Aorta (tissue), 5 donors: ENCODE data around the gene KIAA1671. TPM values are rescaled to one million over a fixed set of nuclear protein-coding genes. Genes with fewer than 3 reads are reported as not detected.

Source experiments
- ATAC-seq: fragments of 200-7000 bp; cut with Tn5 transposase; one replicate; pipeline ENCODE4 v1.9.1; 2022; ENCODE audit warnings: moderate library complexity; ENCODE audit not compliant: low FRiP score
- DNase-seq, 2 donors: peaks; one replicate each; pipeline ENCODE4 v3.0.0-alpha.2; 2020
- H3K27ac ChIP-seq, 2 donors: one replicate each; pipeline ENCODE4 v1.5.1; 2013; ENCODE audit warnings: low read length in 2 of 2, mild to moderate bottlenecking in 2 of 2, moderate library complexity in 2 of 2, control low read depth in 1 of 2, inconsistent platforms in 1 of 2, low read depth in 1 of 2
- H3K27me3 ChIP-seq, 2 donors: one replicate each; pipeline ENCODE4 v1.6.1; 2013; ENCODE audit warnings: control low read depth in 1 of 2, low read length in 1 of 2, mild to moderate bottlenecking in 1 of 2, moderate library complexity in 1 of 2; ENCODE audit not compliant: insufficient read depth in 2 of 2, control insufficient read depth in 1 of 2
- H3K36me3 ChIP-seq, 2 donors: one replicate each; pipeline ENCODE4 v1.6.1; 2013; ENCODE audit warnings: control low read depth in 1 of 2, low read length in 1 of 2, mild to moderate bottlenecking in 1 of 2; ENCODE audit not compliant: insufficient read depth in 2 of 2, control insufficient read depth in 1 of 2
- H3K4me1 ChIP-seq, 2 donors: one replicate each; pipeline ENCODE4 v1.6.1; 2013; ENCODE audit warnings: low read length in 2 of 2, control low read depth in 1 of 2, mild to moderate bottlenecking in 1 of 2, moderate library complexity in 1 of 2; ENCODE audit not compliant: insufficient read depth in 2 of 2, control insufficient read depth in 1 of 2
- H3K4me3 ChIP-seq, 2 donors: one replicate each; pipeline ENCODE4 v1.5.1; 2013; ENCODE audit warnings: low read length in 2 of 2, control low read depth in 1 of 2, mild to moderate bottlenecking in 1 of 2
- H3K9me3 ChIP-seq: one replicate; pipeline ENCODE4 v1.6.1; 2013; ENCODE audit warnings: mild to moderate bottlenecking, low read length; ENCODE audit not compliant: control insufficient read depth
- WGBS, 2 donors: extraction: QIAGEN DNeasy Blood & Tissue Kit; methylation state at CpG; one replicate each; pipeline ENCODE4 v1.1.7; 2013; 5-methylcytosine and 5-hydroxymethylcytosine counted together
- intact Hi-C, 2 donors: fragments of 100-400 bp; cut with DNase I; formaldehyde crosslinking; loops; one replicate each; pipeline versions ENCODE4 v1.14.2 to v1.15.0; 2022
- polyA plus RNA-seq, 2 donors: library from polyadenylated mRNA; stranded (reverse); fragments of 200-250 nt; gene quantifications; one replicate each; pipeline ENCODE4 v1.2.3, GENCODE V29; 2013
- total RNA-seq, 2 donors: library from RNA; stranded (reverse); fragmentation: NEBNext Ultra II Directional; extraction: Animal tissue kit (Norgen Biotek cat#: 25700); gene quantifications; one replicate each; pipeline ENCODE4 v1.2.1, GENCODE V29; 2021
- donor health status: healthy with polysubstance abuse.
- donor health status: Bipolar disorder and iron deficiency.
- donor health status: DM: no; HTN: no; CAD: no.
- donor health status: DM: no; HTN: no; CAD: no.
- donor health status: DM: yes; HTN: yes; CAD: no.

The KIAA1671 gene
- total and polyA plus RNA-seq, 4 donors = 11.5 to 93.3 (median 36.2) TPM

GRCh38 chr22:25148149-25148691 lies 195.7 kb downstream of the KIAA1671 start:
- Histone ChIP-seq H3K4me3 (no peak overlapping the region), H3K9me3 (no peaks in the 10 kb centered on the region), H3K36me3 (no peaks in the 10 kb centered on the region), H3K4me1 (no peaks in the 10 kb centered on the region), H3K27me3 (no peaks in the 10 kb centered on the region), H3K27ac (peak overlapping the region in 1 of 2 donors; percentile 64)
- WGBS, 2 donors = 16 to 21% methylated on average over 4 of the region's 4 CpGs
- ATAC-seq (peak; percentile 71), DNase-seq (peak in 1 of 2 donors; percentile 57)
- intact Hi-C loops = no loop called here

DNA sequence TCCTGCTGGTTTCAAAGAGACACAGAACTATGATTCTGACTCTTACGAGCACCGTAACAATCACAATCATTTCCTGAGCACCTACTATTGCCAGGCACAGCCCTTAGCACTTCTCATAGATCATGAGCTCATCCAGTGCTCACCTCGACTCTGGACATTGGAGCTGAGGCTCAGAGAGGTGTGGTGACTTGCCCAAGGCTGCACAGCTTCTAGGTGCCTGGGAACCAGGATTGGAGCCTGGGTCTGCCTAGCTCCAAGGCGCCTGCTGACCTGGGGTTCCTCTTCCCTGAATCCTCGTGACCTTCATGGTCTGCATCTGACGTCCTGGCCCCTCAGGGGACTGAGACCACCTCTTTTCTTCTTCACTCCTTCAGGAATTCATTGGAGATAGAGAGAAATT lies 196.5 kb downstream of the KIAA1671 start:
- Histone ChIP-seq H3K27ac (no peak overlapping the region), H3K36me3 (no peaks in the 10 kb centered on the region), H3K4me1 (no peaks in the 10 kb centered on the region), H3K27me3 (no peaks in the 10 kb centered on the region), H3K4me3 (no peak overlapping the region), H3K9me3 (no peaks in the 10 kb centered on the region)
- ATAC-seq (no peak), DNase-seq (no peak)
- 78 to 83% methylated on average over 6 of the region's 6 CpGs for WGBS, 2 donors
- intact Hi-C loops = no loop called here

DNA sequence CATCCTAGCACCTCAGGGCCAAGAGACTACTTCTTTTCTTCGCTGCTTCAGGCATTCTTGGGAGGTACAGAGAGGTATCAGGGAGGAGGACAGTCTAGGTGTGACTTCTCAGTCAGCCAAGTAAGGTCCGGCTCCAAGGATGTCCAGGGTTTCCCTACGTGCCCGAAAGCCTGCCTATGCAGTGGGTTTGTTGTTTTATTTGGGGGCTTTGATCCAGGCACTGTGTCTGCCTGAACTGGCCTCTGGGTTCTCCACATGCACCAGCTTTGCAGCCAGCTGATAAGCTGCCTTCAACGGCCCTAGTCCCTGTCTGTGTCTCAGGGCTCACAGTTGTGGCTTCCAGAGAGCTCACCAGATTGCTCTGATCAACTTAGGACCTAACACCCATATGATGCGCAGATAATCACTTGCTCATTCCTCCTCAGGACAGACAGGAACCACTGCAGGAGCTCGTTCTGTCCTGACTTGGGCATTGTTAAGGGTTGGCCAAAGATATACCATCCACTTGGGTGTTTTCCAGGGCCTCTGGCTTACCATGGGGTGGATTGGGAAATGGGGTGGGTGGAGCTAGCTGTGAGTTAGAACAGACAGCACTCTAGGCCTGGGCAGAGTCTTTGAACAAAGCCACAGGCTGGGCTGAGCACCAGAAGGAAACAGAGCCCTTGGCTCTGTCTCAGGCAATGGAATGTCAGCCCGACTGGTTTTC lies 201.6 kb downstream of the KIAA1671 start:
- DNase-seq (peak in 1 of 2 donors; percentile 84), ATAC-seq (peak; percentile 83)
- intact Hi-C loops = no loop called here
- no peaks in the 10 kb centered on the region for H3K9me3 ChIP-seq
- WGBS, 2 donors = 32 to 33% methylated on average over 8 of the region's 8 CpGs
- peaks cover 2 to 9% of the 10 kb centered on the region in 2 donors for H3K4me1 ChIP-seq
- H3K4me3 ChIP-seq = no peak overlapping the region
- H3K27ac ChIP-seq = peak overlapping the region in 1 of 2 donors; percentile 12
- H3K36me3 ChIP-seq = no peaks in the 10 kb centered on the region
- no peaks in the 10 kb centered on the region for H3K27me3 ChIP-seq

- H3K4me3 ChIP-seq = no peak overlapping the region
- ATAC-seq = peak; percentile 37
- DNase-seq = no peak
- intact Hi-C loops = no loop called here
- WGBS, 2 donors = 15 to 18% methylated on average over 2 of the region's 2 CpGs
- peaks cover 2 to 9% of the 10 kb centered on the region in 2 donors for H3K4me1 ChIP-seq
- H3K9me3 ChIP-seq = no peaks in the 10 kb centered on the region
- no peaks in the 10 kb centered on the region for H3K27me3 ChIP-seq
- H3K27ac ChIP-seq = peak overlapping the region in 1 of 2 donors; percentile 38
- H3K36me3 ChIP-seq = no peaks in the 10 kb centered on the region
These were observed 202.1 kb downstream of the KIAA1671 start for GRCh38 chr22:25154667-25154999.

DNA sequence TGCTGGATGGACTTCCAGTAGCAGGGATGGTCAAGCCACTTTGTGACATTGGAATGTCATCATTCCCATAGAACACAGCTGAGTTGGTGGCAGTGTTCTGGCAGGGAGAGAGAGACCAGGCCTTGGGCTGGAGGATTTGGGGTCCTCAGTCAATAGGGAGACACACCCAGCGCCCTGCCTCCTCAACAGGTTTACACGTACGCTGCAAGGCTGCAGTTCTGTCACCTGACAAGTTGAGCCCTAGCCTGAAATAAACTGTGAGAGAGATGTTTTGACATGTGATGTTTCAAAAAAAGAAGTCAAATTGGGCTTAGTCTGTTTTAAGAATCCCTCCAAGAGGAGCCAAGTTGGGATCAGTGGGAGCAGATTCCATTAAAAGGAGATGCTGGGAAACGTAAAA lies 204.2 kb downstream of the KIAA1671 start:
- no peak overlapping the region for H3K27ac ChIP-seq
- intact Hi-C loops = no loop called here
- no peaks in the 10 kb centered on the region for H3K36me3 ChIP-seq
- H3K4me1 ChIP-seq = peaks cover 2 to 9% of the 10 kb centered on the region in 2 donors
- WGBS, 2 donors = 52 to 53% methylated on average over 4 of the region's 4 CpGs
- H3K4me3 ChIP-seq = no peak overlapping the region
- ATAC-seq (no peak), DNase-seq (no peak)
- H3K9me3 ChIP-seq = no peaks in the 10 kb centered on the region
- H3K27me3 ChIP-seq = no peaks in the 10 kb centered on the region

DNA sequence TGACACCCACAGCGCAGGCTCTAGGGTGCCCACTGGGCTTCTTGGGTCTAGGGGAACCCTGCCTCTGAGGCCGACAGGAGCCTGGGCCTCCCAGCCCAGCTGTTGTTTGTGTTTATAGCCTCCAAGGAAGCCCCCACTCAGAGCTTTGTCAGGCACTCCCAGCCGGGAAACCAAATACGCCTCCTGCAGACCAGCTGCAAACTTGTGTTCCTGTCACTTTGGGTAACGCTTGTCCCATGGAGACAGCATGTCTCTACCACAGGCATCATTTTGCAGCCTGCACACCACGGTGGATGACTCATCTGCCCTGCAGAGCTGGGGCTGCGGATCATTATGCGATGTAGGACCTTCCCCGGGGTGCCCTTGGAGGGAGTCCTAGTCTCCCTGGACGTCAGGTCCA lies 206.5 kb downstream of the KIAA1671 start:
- intact Hi-C loops = no loop called here
- Histone ChIP-seq H3K4me3 (no peak overlapping the region), H3K36me3 (no peaks in the 10 kb centered on the region), H3K27ac (no peak overlapping the region), H3K27me3 (no peaks in the 10 kb centered on the region), H3K9me3 (no peaks in the 10 kb centered on the region), H3K4me1 (peaks cover 2 to 9% of the 10 kb centered on the region in 2 donors)
- no peak for ATAC-seq
- WGBS, 2 donors = 59 to 66% methylated on average over 10 of the region's 10 CpGs
- DNase-seq = no peak

DNA sequence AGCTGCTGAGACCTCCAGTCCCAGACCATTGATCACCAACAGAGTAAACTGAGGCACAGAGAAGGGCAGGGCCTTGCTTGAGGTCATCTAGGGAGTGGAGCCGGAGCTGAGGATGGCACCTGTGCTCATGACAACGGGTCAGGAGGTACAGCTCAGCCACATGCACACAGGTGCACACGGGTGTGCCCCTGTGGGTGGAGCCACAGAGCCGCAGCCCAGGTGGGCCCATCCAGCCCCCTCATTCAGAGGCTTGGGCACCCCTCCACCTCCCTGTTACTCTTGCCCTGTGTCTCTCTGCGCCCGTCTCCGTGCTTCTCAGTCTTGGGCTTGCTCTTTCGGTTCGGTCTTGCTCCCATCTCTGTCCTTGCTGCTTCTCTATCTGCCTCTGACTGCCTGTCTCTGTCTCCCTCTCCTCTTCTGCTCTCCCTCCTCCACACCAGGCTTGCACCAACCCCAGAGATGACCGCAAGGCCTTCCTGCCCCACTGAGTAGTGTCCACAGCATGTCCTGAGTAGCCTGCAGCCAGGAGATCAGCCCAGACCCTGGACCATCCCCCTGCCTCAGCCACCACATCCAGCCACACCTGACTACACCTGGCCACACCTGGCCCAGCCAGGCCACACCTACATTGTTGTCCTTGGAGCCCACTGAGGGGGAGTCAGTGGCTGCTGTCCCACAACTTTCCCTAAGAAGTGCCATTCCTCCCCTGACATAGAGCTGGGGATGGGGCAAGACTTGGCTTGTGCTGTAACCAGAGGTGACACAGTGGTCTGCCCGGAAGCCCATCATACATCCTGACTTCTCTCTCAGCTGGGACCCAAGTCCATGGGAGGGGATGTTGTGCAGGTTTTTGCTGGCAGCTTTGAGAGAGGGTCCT lies 207.8 kb downstream of the KIAA1671 start:
- H3K4me1 ChIP-seq = no peaks in the 10 kb centered on the region
- DNase-seq (no peak), ATAC-seq (no peak)
- H3K36me3 ChIP-seq = no peaks in the 10 kb centered on the region
- H3K27me3 ChIP-seq = no peaks in the 10 kb centered on the region
- no peaks in the 10 kb centered on the region for H3K9me3 ChIP-seq
- 91% methylated on average over 11 of the region's 11 CpGs for WGBS, 2 donors
- no peak overlapping the region for H3K27ac ChIP-seq
- intact Hi-C loops = no loop called here
- no peak overlapping the region for H3K4me3 ChIP-seq

GRCh38 chr22:25161017-25161915 lies 208.8 kb downstream of the KIAA1671 start:
- H3K4me3 ChIP-seq = no peak overlapping the region
- H3K27ac ChIP-seq = no peak overlapping the region
- no peaks in the 10 kb centered on the region for H3K4me1 ChIP-seq
- no peaks in the 10 kb centered on the region for H3K27me3 ChIP-seq
- WGBS, 2 donors = 78 to 79% methylated on average over 14 of the region's 14 CpGs
- H3K9me3 ChIP-seq = no peaks in the 10 kb centered on the region
- ATAC-seq = no peak
- intact Hi-C loops = no loop called here
- H3K36me3 ChIP-seq = no peaks in the 10 kb centered on the region
- DNase-seq = no peak
